Thoracic aorta (tissue), 2 donors: ENCODE results near the gene IDE. TPM values are rescaled to one million over a fixed set of nuclear protein-coding genes. Genes with fewer than 3 reads are reported as not detected.
"Not testable (repeated sequence)": the region's sequence is repeated elsewhere in the genome, so short reads cannot be mapped to it uniquely, and the experiment has no call there.

Experiments
- ATAC-seq: fragments of 150-250 bp; one replicate; pipeline ENCODE4 v1.8.0; 2017; ENCODE audit warnings: low read depth; ENCODE audit not compliant: insufficient number of reproducible peaks, low FRiP score
- DNase-seq: peaks from one replicate; pipeline ENCODE4 v3.0.0-alpha.2; 2020; ENCODE audit warnings: low spot score
- H3K27ac ChIP-seq, 2 donors: fragments of 200-600 bp; sonication (generic); 1 replicate in 1 of 2; 2 replicates in 1 of 2; pipeline ENCODE4 v1.5.1; 2016; ENCODE audit warnings: mild to moderate bottlenecking in 2 of 2, moderate library complexity in 2 of 2
- H3K27me3 ChIP-seq: fragments of 200-600 bp; sonication (generic); replicated peaks from 2 replicates; pipeline ENCODE4 v1.6.0; 2016; ENCODE audit warnings: mild to moderate bottlenecking; ENCODE audit not compliant: insufficient read depth
- H3K36me3 ChIP-seq: fragments of 200-600 bp; sonication (generic); one replicate; pipeline ENCODE4 v1.5.1; 2016
- H3K4me1 ChIP-seq, 2 donors: fragments of 200-600 bp; sonication (generic); 1 replicate in 1 of 2; 2 replicates in 1 of 2; pipeline versions ENCODE4 v1.5.1 to v1.6.0; 2016; ENCODE audit warnings: low read depth in 2 of 2, mild to moderate bottlenecking in 1 of 2; ENCODE audit not compliant: control insufficient read depth in 1 of 2
- H3K4me3 ChIP-seq: fragments of 200-600 bp; sonication (generic); 2 replicates; pipeline ENCODE4 v1.5.1; 2016; ENCODE audit warnings: mild to moderate bottlenecking
- H3K9me3 ChIP-seq: fragments of 200-600 bp; sonication (generic); 2 replicates; pipeline ENCODE4 v1.5.1; 2016
- CTCF ChIP-seq: fragments of 200-600 bp; sonication (generic); IDR thresholded peaks from one replicate; pipeline ENCODE4 v1.5.1; 2019; ENCODE audit warnings: antibody characterized with exemption
- total RNA-seq, 2 donors: library from RNA; depleted of rRNA; stranded (reverse); fragments of >200 nt; gene quantifications; one replicate each; pipeline versions ENCODE4 v1.1.0 to v1.2.3, GENCODE V29; 2016

Gene IDE
- total RNA-seq, 2 donors from 2014 or later: 26.0 to 39.1 TPM

- ATAC-seq (no peak), DNase-seq (no peak)
- H3K27ac ChIP-seq: no peak overlapping the region
- no peaks in the 10 kb centered on the region for H3K4me1 ChIP-seq
- H3K9me3 ChIP-seq: no peaks in the 10 kb centered on the region
- H3K4me3 ChIP-seq: no peak overlapping the region
- TF ChIP-seq CTCF: no peak
- H3K36me3 ChIP-seq: no peaks in the 10 kb centered on the region
- no peaks in the 10 kb centered on the region for H3K27me3 ChIP-seq
These were observed 133.3 kb downstream of the IDE start for GRCh38 chr10:92440578-92440977.

GRCh38 chr10:92438220-92438619 is 135.7 kb downstream of the IDE start:
- no peak for DNase-seq
- no peak overlapping the region for H3K27ac ChIP-seq
- H3K4me3 ChIP-seq: no peak overlapping the region
- H3K9me3 ChIP-seq: no peaks in the 10 kb centered on the region
- ATAC-seq: no peak
- no peaks in the 10 kb centered on the region for H3K27me3 ChIP-seq
- no peak for TF ChIP-seq CTCF
- H3K36me3 ChIP-seq: no peaks in the 10 kb centered on the region
- no peaks in the 10 kb centered on the region for H3K4me1 ChIP-seq

GRCh38 chr10:92436611-92437010 is 137.3 kb downstream of the IDE start:
- no peaks in the 10 kb centered on the region for H3K9me3 ChIP-seq
- H3K27me3 ChIP-seq: no peaks in the 10 kb centered on the region
- H3K27ac ChIP-seq: no peak overlapping the region
- no peak for ATAC-seq
- DNase-seq: no peak
- no peaks in the 10 kb centered on the region for H3K4me1 ChIP-seq
- no peak overlapping the region for H3K4me3 ChIP-seq
- no peaks in the 10 kb centered on the region for H3K36me3 ChIP-seq
- TF ChIP-seq CTCF: no peak

GRCh38 chr10:92436065-92436464 is 137.8 kb downstream of the IDE start:
- not testable (repeated sequence) for H3K36me3 ChIP-seq, ATAC-seq, H3K27me3 ChIP-seq, H3K4me1 ChIP-seq, H3K27ac ChIP-seq, H3K9me3 ChIP-seq, H3K4me3 ChIP-seq, DNase-seq

- H3K27ac ChIP-seq: no peak overlapping the region
- DNase-seq (no peak), ATAC-seq (no peak)
- no peaks in the 10 kb centered on the region for H3K27me3 ChIP-seq
- no peaks in the 10 kb centered on the region for H3K36me3 ChIP-seq
- no peak for TF ChIP-seq CTCF
- no peak overlapping the region for H3K4me3 ChIP-seq
- no peaks in the 10 kb centered on the region for H3K9me3 ChIP-seq
- H3K4me1 ChIP-seq: peaks cover 0 to 7% of the 10 kb centered on the region in 2 donors
These were observed 139.5 kb downstream of the IDE start for GRCh38 chr10:92434385-92434784.

- ATAC-seq: no peak
- no peaks in the 10 kb centered on the region for H3K9me3 ChIP-seq
- peaks cover 0 to 7% of the 10 kb centered on the region in 2 donors for H3K4me1 ChIP-seq
- TF ChIP-seq CTCF: no peak
- no peak for DNase-seq
- H3K27ac ChIP-seq: no peak overlapping the region
- no peak overlapping the region for H3K4me3 ChIP-seq
- no peaks in the 10 kb centered on the region for H3K36me3 ChIP-seq
- H3K27me3 ChIP-seq: no peaks in the 10 kb centered on the region
These were observed 141.3 kb downstream of the IDE start for GRCh38 chr10:92432596-92432995.
